H1 (cell line): ENCODE data around the gene FGD5.

Experiments used
- BRCA1 ChIP-seq: IDR thresholded peaks from 2 replicates; pipeline ENCODE4 v1.6.1; 2012; ENCODE audit warnings: low read depth, low read length, improper control_type of control experiment
- CEBPB ChIP-seq: IDR thresholded peaks from 2 replicates; pipeline ENCODE4 v1.6.1; 2012; ENCODE audit warnings: low read depth, low read length
- EGR1 ChIP-seq: IDR thresholded peaks from 2 replicates; pipeline ENCODE4 v1.6.1; 2011; ENCODE audit warnings: low read depth, low read length, borderline replicate concordance
- EP300 ChIP-seq, 2 experiments: IDR thresholded peaks; 1 replicate in 1 of 2; 2 replicates in 1 of 2; pipeline ENCODE4 v1.6.1; 2011 to 2012; ENCODE audit warnings: low read depth in 2 of 2, low read length in 2 of 2, mild to moderate bottlenecking in 2 of 2, borderline replicate concordance in 1 of 2, inconsistent platforms in 1 of 2, moderate library complexity in 1 of 2
- EZH2 ChIP-seq: fragments of 200-600 bp; sonication (generic); IDR thresholded peaks from 2 replicates; pipeline ENCODE4 v1.7.1; 2012; ENCODE audit warnings: low read depth, mild to moderate bottlenecking, moderate library complexity, low read length, inconsistent platforms; ENCODE audit not compliant: severe bottlenecking
- JUND ChIP-seq: IDR thresholded peaks from 2 replicates; pipeline ENCODE4 v1.6.1; 2011; ENCODE audit warnings: mild to moderate bottlenecking, improper control_type of control experiment, low read length
- POLR2A ChIP-seq, 2 experiments: IDR thresholded peaks; 1 replicate in 1 of 2; 2 replicates in 1 of 2; pipeline ENCODE4 v1.6.1; 2011; ENCODE audit warnings: low read depth in 2 of 2, low read length in 2 of 2, mild to moderate bottlenecking in 2 of 2; ENCODE audit errors: control extremely low read depth in 1 of 2
- POLR2AphosphoS5 ChIP-seq: IDR thresholded peaks from 2 replicates; pipeline ENCODE4 v1.6.1; 2011; ENCODE audit warnings: low read depth, low read length
- SRF ChIP-seq: IDR thresholded peaks from 2 replicates; pipeline ENCODE4 v1.6.1; 2011; ENCODE audit warnings: mild to moderate bottlenecking, low read depth, low read length, moderate library complexity
- ZNF274 ChIP-seq: IDR thresholded peaks from 2 replicates; pipeline ENCODE4 v1.7.0; 2012; ENCODE audit warnings: low read length, borderline replicate concordance; ENCODE audit errors: extremely low read depth
- TF ChIP-seq, protein P1 (sequence below), 3 experiments: IDR thresholded peaks; 1 replicate in 2 of 3; 2 replicates in 1 of 3; pipeline versions ENCODE4 v1.5.1 to v1.6.1; 2011; ENCODE audit warnings: low read length in 3 of 3, mild to moderate bottlenecking in 3 of 3, inconsistent platforms in 2 of 3, low read depth in 1 of 3, moderate library complexity in 1 of 3; ENCODE audit not compliant: insufficient read depth in 1 of 3; ENCODE audit errors: control extremely low read depth in 1 of 3
- TF ChIP-seq, protein P2 (sequence below): IDR thresholded peaks from 2 replicates; pipeline ENCODE4 v1.6.1; 2011; ENCODE audit warnings: low read depth, mild to moderate bottlenecking, low read length; ENCODE audit not compliant: insufficient read depth

DNA sequence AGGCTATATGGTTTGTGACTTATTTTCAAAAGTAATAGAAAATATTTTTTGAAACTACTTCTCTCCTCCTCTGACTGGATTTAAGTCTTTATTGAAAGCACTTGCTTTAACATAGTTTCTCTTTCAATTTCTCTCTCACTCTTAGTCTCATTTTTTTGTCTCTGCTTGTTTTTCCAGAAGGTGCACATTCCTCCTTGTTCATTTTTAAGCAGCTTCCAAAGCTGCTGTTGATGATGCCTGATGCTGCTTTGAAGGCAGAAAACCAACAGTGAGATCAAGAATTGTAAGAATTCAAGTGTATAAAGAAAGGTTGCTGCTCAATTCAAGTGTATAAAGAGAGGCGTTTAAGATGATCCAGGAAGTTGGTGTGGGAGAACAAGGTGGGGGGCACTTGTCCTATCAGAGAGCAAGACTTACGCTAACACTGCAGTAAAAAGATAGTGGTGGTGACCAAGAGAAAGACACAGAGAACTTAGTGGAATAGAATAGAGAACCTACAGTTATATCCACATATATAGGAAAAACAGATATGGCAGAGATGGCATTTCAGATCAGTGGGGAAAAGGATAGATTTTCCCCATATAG lies 140.7 kb downstream of the FGD5 start:
- TF ChIP-seq ZNF274 (no peak), EP300 (IDR thresholded peaks at IDR 0.05; ENCODE audit: borderline replicate concordance in 1 of 2, low read depth in 2 of 2, low read length in 2 of 2) (no peak), POLR2A (IDR thresholded peaks at IDR 0.05; ENCODE audit: control extremely low read depth in 1 of 2, low read depth in 2 of 2, low read length in 2 of 2) (no peak), EGR1 (no peak), SRF (no peak), EZH2 (no peak), POLR2AphosphoS5 (no peak), JUND (no peak), BRCA1 (no peak), CEBPB (no peak)
- TF ChIP-seq, protein P1, sequence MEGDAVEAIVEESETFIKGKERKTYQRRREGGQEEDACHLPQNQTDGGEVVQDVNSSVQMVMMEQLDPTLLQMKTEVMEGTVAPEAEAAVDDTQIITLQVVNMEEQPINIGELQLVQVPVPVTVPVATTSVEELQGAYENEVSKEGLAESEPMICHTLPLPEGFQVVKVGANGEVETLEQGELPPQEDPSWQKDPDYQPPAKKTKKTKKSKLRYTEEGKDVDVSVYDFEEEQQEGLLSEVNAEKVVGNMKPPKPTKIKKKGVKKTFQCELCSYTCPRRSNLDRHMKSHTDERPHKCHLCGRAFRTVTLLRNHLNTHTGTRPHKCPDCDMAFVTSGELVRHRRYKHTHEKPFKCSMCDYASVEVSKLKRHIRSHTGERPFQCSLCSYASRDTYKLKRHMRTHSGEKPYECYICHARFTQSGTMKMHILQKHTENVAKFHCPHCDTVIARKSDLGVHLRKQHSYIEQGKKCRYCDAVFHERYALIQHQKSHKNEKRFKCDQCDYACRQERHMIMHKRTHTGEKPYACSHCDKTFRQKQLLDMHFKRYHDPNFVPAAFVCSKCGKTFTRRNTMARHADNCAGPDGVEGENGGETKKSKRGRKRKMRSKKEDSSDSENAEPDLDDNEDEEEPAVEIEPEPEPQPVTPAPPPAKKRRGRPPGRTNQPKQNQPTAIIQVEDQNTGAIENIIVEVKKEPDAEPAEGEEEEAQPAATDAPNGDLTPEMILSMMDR (IDR thresholded peaks at IDR 0.05; ENCODE audit: control extremely low read depth in 1 of 3, insufficient read depth in 1 of 3, low read depth in 1 of 3, low read length in 3 of 3) = no peak
- TF ChIP-seq, protein P2, sequence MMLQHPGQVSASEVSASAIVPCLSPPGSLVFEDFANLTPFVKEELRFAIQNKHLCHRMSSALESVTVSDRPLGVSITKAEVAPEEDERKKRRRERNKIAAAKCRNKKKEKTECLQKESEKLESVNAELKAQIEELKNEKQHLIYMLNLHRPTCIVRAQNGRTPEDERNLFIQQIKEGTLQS = no peak
